SK-N-DZ (cell line): ENCODE measurements around the gene PAX8.

Experiments used
- DNase-seq: peaks from one replicate; pipeline ENCODE4 v3.0.0-alpha.2; 2015; ENCODE audit warnings: low spot score

PAX8 gene

GRCh38 chr2:113183703-113184102 is 95.0 kb downstream of the PAX8 start:
- DNase-seq = no peak

- no peak for DNase-seq
These were observed 95.5 kb downstream of the PAX8 start for GRCh38 chr2:113183264-113183663.

GRCh38 chr2:113182471-113183260 is 96.1 kb downstream of the PAX8 start:
- no peak for DNase-seq

GRCh38 chr2:113181258-113182051 is 97.3 kb downstream of the PAX8 start:
- no peak for DNase-seq

- no peak for DNase-seq
These were observed 98.4 kb downstream of the PAX8 start for GRCh38 chr2:113180131-113180946.

- no peak for DNase-seq
These were observed 99.2 kb downstream of the PAX8 start for GRCh38 chr2:113179446-113180045.

GRCh38 chr2:113178891-113179290 is 99.8 kb downstream of the PAX8 start:
- DNase-seq = no peak

- DNase-seq = no peak
These were observed 100.5 kb downstream of the PAX8 start for GRCh38 chr2:113178069-113178746.

GRCh38 chr2:113176696-113177355 is 101.9 kb downstream of the PAX8 start:
- no peak for DNase-seq

- DNase-seq = no peak
These were observed 102.7 kb downstream of the PAX8 start for GRCh38 chr2:113175736-113176695.

- DNase-seq = no peak
These were observed 103.6 kb downstream of the PAX8 start for GRCh38 chr2:113175042-113175628.

GRCh38 chr2:113174376-113174750 is 104.4 kb downstream of the PAX8 start:
- no peak for DNase-seq

- no peak for DNase-seq
These were observed 105.0 kb downstream of the PAX8 start, which contains the start of gene PSD4 for GRCh38 chr2:113173542-113174375. Gene PSD4, plus strand, starts transcription at chr2:113173971. Its CDS starts 8,486 bp downstream, at chr2:113182457.

GRCh38 chr2:113172721-113173541 is 105.8 kb downstream of the PAX8 start:
- no peak for DNase-seq

- DNase-seq = no peak
These were observed 107.2 kb downstream of the PAX8 start for GRCh38 chr2:113171334-113172075.

- no peak for DNase-seq
These were observed 109.1 kb downstream of the PAX8 start for GRCh38 chr2:113169586-113169985.
